Tibial nerve (tissue), 4 donors: Measurements from ENCODE around the gene MGAT3. TPM values are rescaled to one million over a fixed set of nuclear protein-coding genes. Genes with fewer than 3 reads are reported as not detected.

Experiments
- DNase-seq, 2 donors: peaks; one replicate each; pipeline ENCODE4 v3.0.0-alpha.2; 2019; ENCODE audit warnings: low spot score in 2 of 2
- H3K27ac ChIP-seq, 4 donors: fragments of 200-600 bp; sonication (generic) in 3 of 4; one replicate each; pipeline ENCODE4 v1.5.1; 2017 to 2019; ENCODE audit warnings: mild to moderate bottlenecking in 1 of 4
- H3K27me3 ChIP-seq, 2 donors: fragments of 200-600 bp; sonication (generic) in 1 of 2; one replicate each; pipeline versions ENCODE4 v1.5.1 to v1.6.0; 2017 to 2019
- H3K36me3 ChIP-seq, 3 donors: fragments of 200-600 bp; sonication (generic); one replicate each; pipeline ENCODE4 v1.5.1; 2018 to 2019
- H3K4me1 ChIP-seq, 4 donors: fragments of 200-600 bp; sonication (generic) in 3 of 4; one replicate each; pipeline ENCODE4 v1.5.1; 2017 to 2019
- H3K4me3 ChIP-seq, 4 donors: fragments of 200-600 bp; sonication (generic) in 3 of 4; one replicate each; pipeline ENCODE4 v1.5.1; 2017 to 2019; ENCODE audit warnings: mild to moderate bottlenecking in 1 of 4, moderate library complexity in 1 of 4
- H3K9me3 ChIP-seq, 4 donors: fragments of 200-600 bp; sonication (generic) in 3 of 4; one replicate each; pipeline ENCODE4 v1.5.1; 2017 to 2019
- EP300 ChIP-seq, 2 donors: sonication (generic); formaldehyde crosslinking; IDR thresholded peaks; one replicate each; pipeline ENCODE4 v1.6.1; 2017; ENCODE audit warnings: antibody characterized with exemption in 2 of 2, mild to moderate bottlenecking in 1 of 2
- POLR2A ChIP-seq, 2 donors: fragments of 450-650 bp; IDR thresholded peaks; one replicate each; pipeline ENCODE4 v1.6.1; 2017; ENCODE audit warnings: antibody characterized with exemption in 2 of 2, mild to moderate bottlenecking in 2 of 2, moderate library complexity in 2 of 2
- WGBS, 2 donors: methylation state at CpG; one replicate each; pipeline ENCODE4 v1.1.5; 2018; 5-methylcytosine and 5-hydroxymethylcytosine counted together
- total RNA-seq, 4 donors: library from RNA; depleted of rRNA; stranded (reverse); fragments of >200 nt; gene quantifications; one replicate each; pipeline ENCODE4 v1.1.0, GENCODE V29; 2016
- TF ChIP-seq, protein P1 (sequence below), 5 experiments: fragments of 200-600 bp in 3 of 5; fragments of 450-650 bp in 2 of 5; sonication (generic) in 3 of 5; IDR thresholded peaks; one replicate each; pipeline ENCODE4 v1.5.1; 2016 to 2019; ENCODE audit warnings: antibody characterized with exemption in 5 of 5, mild to moderate bottlenecking in 3 of 5, moderate library complexity in 2 of 5

The MGAT3 gene
- total RNA-seq, 4 donors from 2014 or later, result 26.2 to 32.7 (median 32.2) TPM

DNA sequence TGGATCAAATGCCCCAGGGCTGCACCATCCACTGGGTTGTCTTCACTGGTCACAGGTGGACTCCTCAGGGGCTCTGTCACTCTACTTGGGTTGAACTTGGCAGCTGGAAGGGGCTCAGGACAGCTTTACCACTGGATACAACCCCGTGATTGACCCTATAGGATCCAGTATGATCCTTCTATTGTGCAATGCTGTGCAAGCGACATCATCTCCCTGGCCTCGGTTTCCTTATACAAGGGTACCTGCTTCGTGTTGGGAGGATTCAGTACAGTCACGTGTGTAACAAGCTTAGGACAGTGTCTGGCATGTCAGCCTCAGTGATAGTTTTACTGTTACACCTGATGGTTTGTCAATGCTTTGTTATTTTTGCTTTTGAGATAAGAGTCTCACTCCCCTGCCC, 24.8 kb downstream of the MGAT3 start:
- TF ChIP-seq POLR2A (IDR thresholded peaks at IDR 0.05), result no peak
- TF ChIP-seq, protein P1, sequence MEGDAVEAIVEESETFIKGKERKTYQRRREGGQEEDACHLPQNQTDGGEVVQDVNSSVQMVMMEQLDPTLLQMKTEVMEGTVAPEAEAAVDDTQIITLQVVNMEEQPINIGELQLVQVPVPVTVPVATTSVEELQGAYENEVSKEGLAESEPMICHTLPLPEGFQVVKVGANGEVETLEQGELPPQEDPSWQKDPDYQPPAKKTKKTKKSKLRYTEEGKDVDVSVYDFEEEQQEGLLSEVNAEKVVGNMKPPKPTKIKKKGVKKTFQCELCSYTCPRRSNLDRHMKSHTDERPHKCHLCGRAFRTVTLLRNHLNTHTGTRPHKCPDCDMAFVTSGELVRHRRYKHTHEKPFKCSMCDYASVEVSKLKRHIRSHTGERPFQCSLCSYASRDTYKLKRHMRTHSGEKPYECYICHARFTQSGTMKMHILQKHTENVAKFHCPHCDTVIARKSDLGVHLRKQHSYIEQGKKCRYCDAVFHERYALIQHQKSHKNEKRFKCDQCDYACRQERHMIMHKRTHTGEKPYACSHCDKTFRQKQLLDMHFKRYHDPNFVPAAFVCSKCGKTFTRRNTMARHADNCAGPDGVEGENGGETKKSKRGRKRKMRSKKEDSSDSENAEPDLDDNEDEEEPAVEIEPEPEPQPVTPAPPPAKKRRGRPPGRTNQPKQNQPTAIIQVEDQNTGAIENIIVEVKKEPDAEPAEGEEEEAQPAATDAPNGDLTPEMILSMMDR (IDR thresholded peaks at IDR 0.05), result no peak
- H3K36me3 ChIP-seq, result peaks cover 0 to 22% (median 6%) of the 10 kb centered on the region in 3 donors
- no peaks in the 10 kb centered on the region for H3K27me3 ChIP-seq
- WGBS, 2 donors, result 90 to 96% methylated on average over 5 of the region's 5 CpGs
- DNase-seq, result no peak
- H3K4me1 ChIP-seq, result peaks cover 0 to 44% (median 5%) of the 10 kb centered on the region in 4 donors
- H3K4me3 ChIP-seq, result no peak overlapping the region
- no peaks in the 10 kb centered on the region for H3K9me3 ChIP-seq
- peak overlapping the region in 1 of 4 donors; percentile 27 for H3K27ac ChIP-seq

DNA sequence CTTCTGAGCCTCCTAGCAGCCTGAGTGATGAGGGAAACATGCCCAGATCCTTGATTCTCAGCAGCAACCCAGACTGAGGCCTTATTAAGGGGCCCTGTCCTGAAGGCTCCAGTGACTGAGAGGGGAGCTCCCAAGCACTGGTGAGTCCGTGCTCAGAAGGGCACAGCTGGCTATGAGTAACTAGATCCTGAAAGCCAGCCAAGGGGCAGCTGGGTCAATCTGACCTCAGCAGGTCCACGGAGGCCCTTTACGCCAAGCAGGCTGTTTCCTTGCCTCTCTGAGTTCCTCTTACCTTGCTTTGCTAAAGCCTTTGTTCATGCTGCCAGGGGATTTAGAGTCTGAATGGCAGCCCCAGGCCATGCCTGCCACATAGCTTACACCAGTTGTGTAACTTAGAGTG, 26.0 kb downstream of the MGAT3 start:
- TF ChIP-seq, protein P1 (IDR thresholded peaks at IDR 0.05), result no peak
- no peak for TF ChIP-seq EP300 (IDR thresholded peaks at IDR 0.05)
- no peak for TF ChIP-seq POLR2A (IDR thresholded peaks at IDR 0.05)
- WGBS, 2 donors, result 46 to 76% methylated on average over 3 of the region's 3 CpGs

DNA sequence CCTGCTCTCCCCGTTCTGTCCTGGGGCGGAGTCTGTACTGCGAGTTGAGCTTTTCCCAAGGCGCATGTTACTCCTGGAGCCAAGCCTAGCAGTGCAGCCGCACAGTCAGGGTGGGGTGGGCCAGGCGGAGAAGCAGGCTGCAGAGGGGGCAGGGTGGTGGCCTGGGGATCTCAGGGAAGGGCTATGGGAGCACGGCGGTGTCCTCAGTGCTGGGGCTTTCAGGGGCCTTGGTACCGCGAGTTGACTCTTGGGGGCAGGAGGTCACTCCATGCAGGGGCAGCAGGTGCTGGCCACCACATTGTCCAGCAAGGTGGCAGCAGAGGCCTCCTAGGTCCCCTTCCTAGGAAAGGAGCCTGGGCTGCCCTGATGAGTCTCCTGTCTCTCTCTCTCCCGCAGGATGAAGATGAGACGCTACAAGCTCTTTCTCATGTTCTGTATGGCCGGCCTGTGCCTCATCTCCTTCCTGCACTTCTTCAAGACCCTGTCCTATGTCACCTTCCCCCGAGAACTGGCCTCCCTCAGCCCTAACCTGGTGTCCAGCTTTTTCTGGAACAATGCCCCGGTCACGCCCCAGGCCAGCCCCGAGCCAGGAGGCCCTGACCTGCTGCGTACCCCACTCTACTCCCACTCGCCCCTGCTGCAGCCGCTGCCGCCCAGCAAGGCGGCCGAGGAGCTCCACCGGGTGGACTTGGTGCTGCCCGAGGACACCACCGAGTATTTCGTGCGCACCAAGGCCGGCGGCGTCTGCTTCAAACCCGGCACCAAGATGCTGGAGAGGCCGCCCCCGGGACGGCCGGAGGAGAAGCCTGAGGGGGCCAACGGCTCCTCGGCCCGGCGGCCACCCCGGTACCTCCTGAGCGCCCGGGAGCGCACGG, 30.4 kb downstream of the MGAT3 start:
- Histone ChIP-seq H3K27ac (peak overlapping the region in 2 of 4 donors; percentile 8 to 64), H3K4me3 (no peak overlapping the region), H3K36me3 (peaks cover 0 to 60% (median 0%) of the 10 kb centered on the region in 3 donors), H3K4me1 (peaks cover 0 to 44% (median 7%) of the 10 kb centered on the region in 4 donors), H3K9me3 (no peaks in the 10 kb centered on the region), H3K27me3 (no peaks in the 10 kb centered on the region)
- 73 to 82% methylated on average over 23 to 38 of the region's 45 CpGs for WGBS, 2 donors
- TF ChIP-seq, protein P1 (IDR thresholded peaks at IDR 0.05), result no peak
- TF ChIP-seq EP300 (IDR thresholded peaks at IDR 0.05) (no peak), POLR2A (IDR thresholded peaks at IDR 0.05) (no peak)
- no peak for DNase-seq

More for the DNA sequence above, 26.0 kb downstream of the MGAT3 start:
- H3K27me3 ChIP-seq, result no peaks in the 10 kb centered on the region
- no peaks in the 10 kb centered on the region for H3K9me3 ChIP-seq
- H3K4me1 ChIP-seq, result peaks cover 0 to 43% (median 6%) of the 10 kb centered on the region in 4 donors
- peak overlapping the region in 1 of 4 donors; percentile 37 for H3K27ac ChIP-seq
- DNase-seq, result no peak
- H3K36me3 ChIP-seq, result peaks cover 0 to 28% (median 0%) of the 10 kb centered on the region in 3 donors
- H3K4me3 ChIP-seq, result no peak overlapping the region

DNA sequence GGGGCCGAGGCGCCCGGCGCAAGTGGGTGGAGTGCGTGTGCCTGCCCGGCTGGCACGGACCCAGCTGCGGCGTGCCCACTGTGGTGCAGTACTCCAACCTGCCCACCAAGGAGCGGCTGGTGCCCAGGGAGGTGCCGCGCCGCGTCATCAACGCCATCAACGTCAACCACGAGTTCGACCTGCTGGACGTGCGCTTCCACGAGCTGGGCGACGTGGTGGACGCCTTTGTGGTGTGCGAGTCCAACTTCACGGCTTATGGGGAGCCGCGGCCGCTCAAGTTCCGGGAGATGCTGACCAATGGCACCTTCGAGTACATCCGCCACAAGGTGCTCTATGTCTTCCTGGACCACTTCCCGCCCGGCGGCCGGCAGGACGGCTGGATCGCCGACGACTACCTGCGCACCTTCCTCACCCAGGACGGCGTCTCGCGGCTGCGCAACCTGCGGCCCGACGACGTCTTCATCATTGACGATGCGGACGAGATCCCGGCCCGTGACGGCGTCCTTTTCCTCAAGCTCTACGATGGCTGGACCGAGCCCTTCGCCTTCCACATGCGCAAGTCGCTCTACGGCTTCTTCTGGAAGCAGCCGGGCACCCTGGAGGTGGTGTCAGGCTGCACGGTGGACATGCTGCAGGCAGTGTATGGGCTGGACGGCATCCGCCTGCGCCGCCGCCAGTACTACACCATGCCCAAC, 31.2 kb downstream of the MGAT3 start:
- Histone ChIP-seq H3K27ac (no peak overlapping the region), H3K4me3 (no peak overlapping the region), H3K4me1 (peaks cover 0 to 44% (median 7%) of the 10 kb centered on the region in 4 donors), H3K36me3 (peaks cover 0 to 56% (median 0%) of the 10 kb centered on the region in 3 donors), H3K27me3 (no peaks in the 10 kb centered on the region), H3K9me3 (no peaks in the 10 kb centered on the region)
- no peak for DNase-seq
- TF ChIP-seq POLR2A (IDR thresholded peaks at IDR 0.05) (no peak), EP300 (IDR thresholded peaks at IDR 0.05) (no peak)
- TF ChIP-seq, protein P1 (IDR thresholded peaks at IDR 0.05), result no peak
- 95 to 98% methylated on average over 54 to 61 of the region's 70 CpGs for WGBS, 2 donors
